Mammary epithelial cell (primary cell): ENCODE results near the gene PDE9A.

Experiments
- CTCF ChIP-seq, 2 donors: IDR thresholded peaks in 1 of 2; conservative IDR thresholded peaks in 1 of 2; 2 replicates each; pipeline ENCODE4 v1.5.1; 2011 to 2012; ENCODE audit warnings: inconsistent platforms in 2 of 2, low read length in 2 of 2, mild to moderate bottlenecking in 2 of 2, control low read depth in 1 of 2, low read depth in 1 of 2; ENCODE audit not compliant: insufficient read depth in 1 of 2; ENCODE audit errors: extremely low read depth in 1 of 2
- EZH2 ChIP-seq: IDR thresholded peaks from 2 replicates; pipeline ENCODE4 v1.6.1; 2012; ENCODE audit warnings: low read length, inconsistent platforms, borderline replicate concordance

- TF ChIP-seq EZH2, result no peak
- no peak for TF ChIP-seq CTCF (conservative IDR thresholded peaks at IDR 0.05 in 1 of 2, IDR thresholded peaks at IDR 0.05 in 1 of 2; ENCODE audit: extremely low read depth in 1 of 2, insufficient read depth in 1 of 2, low read depth in 1 of 2, low read length in 2 of 2)
These were observed 17.5 kb downstream of the PDE9A start for GRCh38 chr21:42670884-42671283.
